ENCODE data around the gene CXADR.

GRCh38 chr21:17602874-17603273 lies 90.0 kb downstream of the CXADR start:
- TF ChIP-seq CTCF (IDR thresholded peaks at IDR 0.05; ENCODE audit: insufficient read depth, low read length) (no peak), REST (IDR thresholded peaks at IDR 0.05; ENCODE audit: insufficient replicate concordance, low read depth) (no peak), POLR2AphosphoS5 (IDR thresholded peaks at IDR 0.05; ENCODE audit: low read depth) (no peak)

Data from HL-60 (cell line).